Stimulated activated CD4-positive, alpha-beta T cell treated with anti-CD3 and anti-CD28 coated beads, Interleukin-4, amount 100 ng/mL, for 4 hours (primary cell): ENCODE results near the gene HRK.
A peak's percentile ranks its signal among the peaks of the same experiment; 100 is the strongest.
"Not testable (repeated sequence)": the region's sequence is repeated elsewhere in the genome, so short reads cannot be mapped to it uniquely, and the experiment has no call there.

Experiments
- DNase-seq, 2 experiments: peaks; one replicate each; pipeline ENCODE4 v3.0.0-alpha.2; 2020

HRK gene

DNA sequence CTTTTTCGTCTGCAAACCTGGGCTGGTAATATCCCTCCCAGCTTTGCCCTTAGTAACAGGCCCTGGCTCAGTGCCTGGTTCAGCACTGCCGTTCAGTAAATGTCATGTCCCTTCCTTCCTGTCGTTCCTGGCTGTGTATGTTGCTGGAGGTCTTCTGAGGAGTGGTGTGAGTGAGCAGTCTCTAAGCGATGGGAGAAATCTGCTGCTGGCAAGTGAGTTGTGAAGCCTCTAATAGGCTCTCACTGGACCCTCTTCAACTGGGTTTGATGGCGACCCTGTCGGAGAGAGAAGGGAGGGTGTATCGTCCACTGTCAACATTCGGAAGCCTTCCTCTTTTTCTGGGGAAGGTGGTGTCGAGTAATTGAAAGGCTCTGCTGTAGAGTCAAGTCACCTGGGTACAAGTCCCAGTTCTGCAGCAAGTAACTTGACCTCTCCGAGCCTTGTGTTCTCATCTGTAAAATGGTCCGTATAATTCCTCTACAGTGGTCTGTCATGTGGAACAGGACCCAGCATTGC is 62.8 kb downstream of the HRK start:
- DNase-seq: peak in 1 of 2 experiments; percentile 3

DNA sequence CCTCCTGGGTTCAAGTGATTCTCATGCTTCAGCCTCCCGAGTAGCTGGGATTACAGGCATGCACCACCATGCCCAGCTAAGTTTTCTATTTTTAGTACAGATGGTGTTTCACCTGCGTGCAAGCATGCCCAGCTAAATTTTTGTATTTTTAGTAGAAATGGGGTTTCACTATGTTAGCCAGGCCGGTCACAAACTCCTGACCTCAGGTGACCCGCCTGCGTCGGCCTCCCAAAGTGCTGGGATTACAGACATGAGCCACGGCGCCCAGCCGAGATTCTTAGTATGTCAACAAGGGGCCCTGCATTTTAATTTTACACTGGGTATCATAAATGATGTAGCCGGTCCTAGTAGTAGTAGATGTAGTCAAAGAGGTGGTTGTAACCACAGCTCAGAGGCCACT is 66.5 kb downstream of the HRK start:
- DNase-seq: not testable (repeated sequence)

DNA sequence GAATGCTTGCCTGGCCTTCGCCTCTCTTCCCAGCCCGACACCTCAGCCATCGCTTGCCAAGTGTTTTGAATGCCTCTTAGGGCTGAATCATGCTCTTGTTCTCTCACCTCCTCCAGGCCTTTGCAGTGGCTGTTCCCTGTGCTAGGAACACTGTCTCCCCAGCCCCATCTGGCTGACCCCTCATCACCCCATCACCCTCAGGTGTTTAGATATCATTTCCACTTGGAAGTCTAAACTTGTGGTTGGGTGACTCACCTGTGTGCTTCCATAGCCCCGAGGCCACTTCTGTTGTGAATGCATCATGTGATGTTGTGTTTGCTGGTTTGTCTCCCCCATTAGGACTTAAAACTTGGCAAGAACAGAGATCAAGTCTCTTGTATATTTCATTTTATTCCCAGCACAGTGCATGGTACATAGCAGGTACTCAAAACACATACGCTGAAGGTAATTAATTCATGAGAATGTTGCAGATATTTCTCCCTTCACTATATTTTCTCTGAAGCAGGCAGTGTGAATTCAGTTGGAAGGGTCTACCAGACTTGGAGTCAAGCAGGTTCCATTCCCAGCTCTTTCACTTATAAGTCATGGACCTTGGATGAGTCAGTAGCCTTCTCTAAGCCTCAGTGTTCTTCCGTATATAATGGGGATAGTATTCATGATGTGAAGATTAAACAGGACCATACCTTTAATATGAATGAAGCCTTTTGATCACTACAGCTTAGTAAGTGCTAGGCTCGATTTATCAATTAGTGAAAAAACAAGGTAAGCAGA is 67.8 kb downstream of the HRK start:
- DNase-seq: no peak

DNA sequence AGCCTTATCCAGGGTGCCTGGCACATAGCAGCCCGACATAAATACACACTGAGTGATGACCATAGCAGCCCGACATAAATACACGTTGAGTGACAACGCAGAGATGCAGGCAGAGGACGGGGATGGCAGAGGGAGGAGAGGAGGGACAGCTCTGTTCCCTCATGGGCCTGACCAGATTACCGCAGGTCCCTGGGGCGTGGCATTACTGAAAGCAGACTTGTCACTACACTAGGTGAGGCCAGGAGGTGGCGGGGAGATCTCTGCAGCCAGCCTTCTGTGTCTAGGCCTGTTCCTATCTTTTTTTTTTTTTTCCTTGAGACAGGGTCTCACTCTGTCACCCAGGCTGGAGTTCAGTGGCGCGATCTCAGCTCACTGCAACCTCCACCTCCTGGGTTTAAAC is 69.0 kb downstream of the HRK start:
- no peak for DNase-seq

DNA sequence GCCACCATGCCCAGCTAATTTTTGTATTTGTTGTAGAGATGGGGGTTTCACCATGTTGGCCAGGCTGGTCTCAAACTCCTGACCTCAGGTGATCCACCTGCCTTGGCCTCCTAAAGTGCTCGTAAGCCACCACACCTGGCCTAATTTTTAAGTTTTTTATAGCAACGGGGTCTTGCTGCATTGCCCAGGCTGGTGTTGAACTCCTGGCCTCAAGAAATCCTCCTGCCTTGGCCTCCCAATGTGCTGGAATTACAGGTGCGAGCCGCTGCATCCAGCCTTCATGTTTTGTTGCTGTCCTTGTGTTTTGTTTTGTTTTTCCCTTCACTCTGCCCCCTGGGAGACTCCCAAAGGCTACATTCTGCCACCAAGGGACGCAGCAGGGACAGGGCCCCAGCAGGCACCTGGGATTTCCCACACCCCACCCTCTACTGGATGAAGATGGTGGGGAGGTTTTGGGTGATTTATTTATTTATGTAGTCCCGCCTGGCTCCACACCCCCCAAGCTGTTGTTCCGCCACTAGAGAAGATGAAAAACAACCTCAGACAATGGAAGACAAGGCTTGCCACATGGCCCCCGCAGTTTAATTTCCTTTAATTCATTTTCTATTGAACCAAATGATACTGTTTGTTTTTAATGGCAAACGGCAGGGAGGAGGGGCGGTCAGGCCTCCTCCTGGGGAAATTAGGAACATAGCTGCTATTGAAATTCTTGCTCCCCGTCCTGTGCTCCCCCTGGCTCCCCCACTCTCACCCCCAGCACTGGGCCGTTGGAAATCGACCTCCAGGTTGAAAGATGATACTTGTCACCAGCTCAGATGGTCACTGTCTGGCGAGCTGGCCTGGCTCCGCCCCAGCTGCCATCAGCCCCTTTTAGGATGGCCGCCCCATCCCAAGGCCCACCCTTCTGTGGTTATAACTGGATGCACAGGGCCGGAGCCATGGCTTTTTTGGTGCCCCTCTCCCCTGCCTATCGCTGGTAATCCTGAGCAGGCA is 72.8 kb downstream of the HRK start:
- DNase-seq: no peak

DNA sequence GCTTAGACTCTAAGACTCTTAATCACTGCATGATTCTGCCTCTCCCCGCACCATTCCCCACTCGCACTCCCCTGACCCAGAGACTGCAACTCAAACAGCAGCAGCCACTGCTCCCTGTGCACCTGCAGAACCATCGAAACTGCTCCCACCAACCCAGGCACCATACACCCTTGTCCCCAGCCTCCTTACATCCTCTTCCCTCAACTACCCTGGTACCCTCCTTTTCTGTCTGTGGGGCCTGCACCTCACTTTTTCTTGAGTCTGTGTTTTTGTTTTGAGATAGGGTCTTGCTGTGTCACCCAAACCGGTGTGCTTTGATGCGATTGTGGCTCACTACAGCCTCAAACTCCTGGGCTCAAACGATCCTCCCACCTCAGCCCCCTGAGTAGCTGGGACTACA is 73.7 kb downstream of the HRK start:
- no peak for DNase-seq

DNA sequence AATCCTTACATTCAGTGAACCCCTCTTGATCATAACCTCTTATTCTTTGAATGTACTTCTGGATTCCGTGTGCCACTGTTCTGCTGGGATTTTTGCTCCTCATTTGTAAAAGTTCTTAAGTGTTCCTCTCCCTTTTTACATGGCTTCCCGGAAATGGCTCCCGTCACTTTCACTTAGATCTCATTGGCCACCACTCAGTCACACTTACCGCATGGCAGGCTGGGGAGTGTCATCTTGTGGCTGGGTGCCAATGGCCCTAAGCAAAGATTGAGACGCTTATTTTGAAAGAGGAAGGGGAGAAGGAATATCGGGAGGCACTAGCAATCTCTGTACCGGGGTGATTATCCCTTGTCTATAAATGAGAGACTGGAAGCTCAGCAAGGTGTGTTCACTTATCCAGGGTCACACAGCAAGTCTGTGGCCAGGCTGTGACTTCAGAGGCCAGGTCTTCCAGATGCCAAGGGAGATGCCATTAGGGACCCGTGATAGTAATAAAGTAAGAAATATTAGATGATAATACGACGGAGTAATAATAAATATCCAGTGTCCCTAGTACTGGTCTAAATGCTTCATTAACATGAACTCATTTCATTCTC is 74.3 kb downstream of the HRK start:
- no peak for DNase-seq
